ENCODE data around the gene GAST. TPM values are rescaled to one million over a fixed set of nuclear protein-coding genes. Genes with fewer than 3 reads are reported as not detected.

Gene GAST
- total and polyA plus RNA-seq, 10 of the 15 experiments (the other 5 are each of a cell fraction or from before 2014, with no cell fraction given) = not detected

GRCh38 chr17:41734139-41734948 is 22.2 kb downstream of the GAST start, which contains the start of gene HAP1 (continued):
- TF ChIP-seq POU2F2 (IDR thresholded peaks at IDR 0.05; ENCODE audit: borderline replicate concordance, low read depth, low read length) = no peak
- TF ChIP-seq CHD1 (IDR thresholded peaks at IDR 0.05; ENCODE audit: low read depth, low read length) = no peak
- TF ChIP-seq SUPT20H (IDR thresholded peaks at IDR 0.05; ENCODE audit: borderline replicate concordance, control insufficient read depth, low read depth, low read length) = no peak
- no peak for TF ChIP-seq ZSCAN29 (IDR thresholded peaks at IDR 0.05)
- TF ChIP-seq POLR2A (IDR thresholded peaks at IDR 0.05; ENCODE audit: low read depth, low read length) = peak; percentile 52; the same call in 1 of the 2 replicates

GRCh38 chr17:41734949-41735313 is 22.8 kb downstream of the GAST start:
- ChIA-PET SMC1A (ENCODE audit: uncharacterized antibody, unreplicated experiment) (interaction anchor here (0.8 kb wide), 1 partner anchor 28 kb away, joined by 3 read pairs; no protein-coding TSS in a partner anchor), RAD21 (ENCODE audit: unreplicated experiment) (no interaction called here), POLR2A (no interaction called here), CTCF (interaction anchor here (1.2 kb wide), 1 partner anchor 225 kb away, joined by 5 read pairs; no protein-coding TSS in a partner anchor)
- H3K9ac ChIP-seq (ENCODE audit: control insufficient read depth, insufficient read depth, low read length) = no peak overlapping the region
- no peaks in the 10 kb centered on the region for H3K36me3 ChIP-seq (ENCODE audit: control insufficient read depth in 2 of 2, insufficient read depth in 2 of 2, low read length in 1 of 2)
- no peak for TF ChIP-seq TARDBP (IDR thresholded peaks at IDR 0.05; ENCODE audit: borderline replicate concordance)
- no peak for TF ChIP-seq STAT1 (conservative IDR thresholded peaks at IDR 0.05)
- TF ChIP-seq TBL1XR1 (IDR thresholded peaks at IDR 0.05; ENCODE audit: low read depth, low read length) = no peak
- no peak for TF ChIP-seq CBX3 (IDR thresholded peaks at IDR 0.05; ENCODE audit: borderline replicate concordance, low read depth)
- TF ChIP-seq SMC3 (IDR thresholded peaks at IDR 0.05; ENCODE audit: borderline replicate concordance, low read length) = no peak
- no peak for TF ChIP-seq HCFC1 (IDR thresholded peaks at IDR 0.05; ENCODE audit: low read length)
- TF ChIP-seq ETV6 (conservative IDR thresholded peaks at IDR 0.05 in 1 of 2, IDR thresholded peaks at IDR 0.05 in 1 of 2; ENCODE audit: borderline replicate concordance in 1 of 2, low read depth in 1 of 2) = no peak
- no peak for TF ChIP-seq SPI1 (IDR thresholded peaks at IDR 0.05; ENCODE audit: borderline replicate concordance, insufficient read depth, low read depth, low read length)
- no peak for TF ChIP-seq EZH2 (IDR thresholded peaks at IDR 0.05; ENCODE audit: borderline replicate concordance, control insufficient read depth, low read depth, low read length)
- no peak for TF ChIP-seq CEBPB (IDR thresholded peaks at IDR 0.05; ENCODE audit: borderline replicate concordance in 1 of 2, low read depth in 2 of 2, low read length in 2 of 2)
- 10% methylated on average over 23 of the region's 23 CpGs for WGBS (ENCODE audit: insufficient coverage, insufficient replicate concordance, low lambda C conversion rate, missing lambda C conversion rate)
- no peak for DNase-seq (ENCODE audit: low read depth, low spot score)
- H3K27ac ChIP-seq (ENCODE audit: control insufficient read depth, insufficient read depth) = no peak overlapping the region
- intact Hi-C loops (cut with micrococcal nuclease; ENCODE audit: unreplicated experiment) = no loop called here
- H3K79me2 ChIP-seq (ENCODE audit: control insufficient read depth, insufficient read depth, low read length) = no peaks in the 10 kb centered on the region
- peaks cover 3% of the 10 kb centered on the region; the same call in 1 of the 2 replicates for H3K4me1 ChIP-seq (ENCODE audit: control insufficient read depth, insufficient read depth, low read length)
- no peaks in the 10 kb centered on the region for H4K20me1 ChIP-seq (ENCODE audit: control insufficient read depth, insufficient read depth)
- no peak for FAIRE-seq
- H3K4me2 ChIP-seq (ENCODE audit: control insufficient read depth, insufficient read depth) = no peak overlapping the region
- peaks cover 8 to 13% of the 10 kb centered on the region in 2 experiments; a peak in 3 of 4 replicates for H3K27me3 ChIP-seq (replicated peaks in 1 of 2; ENCODE audit: control insufficient read depth in 2 of 2, insufficient read depth in 2 of 2, low read length in 1 of 2)
- ATAC-seq = no peak
- in situ Hi-C loops (cut with MboI) = no loop called here
- H3K4me3 ChIP-seq = no peak overlapping the region
- no peak overlapping the region for H2AFZ ChIP-seq (ENCODE audit: control insufficient read depth, low read depth, low read length)
- BruUV-seq (replicated peaks) = no TSS peak
- H3K9me3 ChIP-seq (replicated peaks; ENCODE audit: control insufficient read depth, insufficient read depth, low read length) = no peaks in the 10 kb centered on the region

All from GM12878 (cell line).